ENCODE measurements around the gene HOXB7.

Gene HOXB7

DNA sequence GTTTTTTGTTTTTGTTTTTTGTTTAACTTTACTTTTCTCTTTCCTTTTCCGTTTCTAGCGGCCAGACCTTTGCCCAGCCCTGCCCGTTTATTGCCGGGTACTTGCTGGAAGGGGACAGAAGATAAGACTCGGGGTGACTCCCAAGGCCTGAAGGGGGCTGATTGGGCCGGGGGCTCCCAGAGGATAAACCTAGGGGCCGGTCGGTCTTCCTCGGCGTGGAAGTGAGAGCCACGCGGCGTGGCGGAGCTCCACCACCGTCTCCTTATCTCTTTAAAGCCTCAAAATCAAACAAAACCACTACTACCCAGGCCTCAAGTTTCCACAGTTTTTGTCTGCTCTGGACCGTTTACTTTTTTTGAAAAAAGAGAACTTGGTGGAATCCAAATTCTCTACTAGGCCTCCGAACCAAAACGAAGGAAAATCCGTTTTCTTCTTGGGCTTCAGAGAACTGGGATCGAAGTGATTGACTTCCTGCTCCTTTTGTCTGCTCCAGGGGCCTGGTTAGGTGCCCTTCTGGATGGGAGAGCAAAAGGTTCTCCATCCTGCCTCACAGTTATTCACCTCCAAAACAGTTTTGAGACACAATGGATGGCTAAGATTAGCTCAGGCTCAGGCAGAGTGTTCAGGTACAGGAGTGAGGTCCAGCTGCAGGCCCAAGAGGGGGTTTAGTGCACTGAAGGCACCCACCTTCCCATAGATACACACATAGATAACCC, 23.8 kb upstream of the HOXB7 start:
- H3K9me3 ChIP-seq (ENCODE audit: control insufficient read depth, low read length) = no peaks in the 10 kb centered on the region
- H3K4me1 ChIP-seq (ENCODE audit: control insufficient read depth, insufficient read depth, low read length, poor library complexity, severe bottlenecking) = peaks cover 31% of the 10 kb centered on the region
- 40 to 47% methylated on average over 8 to 11 of the region's 20 CpGs for WGBS, 2 experiments (ENCODE audit: insufficient coverage in 2 of 2)
- H3K4me3 ChIP-seq (ENCODE audit: extremely low read depth, insufficient read depth, low read length, poor library complexity, severe bottlenecking) = no peak overlapping the region
- H3K36me3 ChIP-seq (ENCODE audit: control insufficient read depth, insufficient read depth, low read length) = peaks cover 5% of the 10 kb centered on the region
- no peak overlapping the region for H3K27ac ChIP-seq (ENCODE audit: low read depth, low read length, severe bottlenecking)

DNA sequence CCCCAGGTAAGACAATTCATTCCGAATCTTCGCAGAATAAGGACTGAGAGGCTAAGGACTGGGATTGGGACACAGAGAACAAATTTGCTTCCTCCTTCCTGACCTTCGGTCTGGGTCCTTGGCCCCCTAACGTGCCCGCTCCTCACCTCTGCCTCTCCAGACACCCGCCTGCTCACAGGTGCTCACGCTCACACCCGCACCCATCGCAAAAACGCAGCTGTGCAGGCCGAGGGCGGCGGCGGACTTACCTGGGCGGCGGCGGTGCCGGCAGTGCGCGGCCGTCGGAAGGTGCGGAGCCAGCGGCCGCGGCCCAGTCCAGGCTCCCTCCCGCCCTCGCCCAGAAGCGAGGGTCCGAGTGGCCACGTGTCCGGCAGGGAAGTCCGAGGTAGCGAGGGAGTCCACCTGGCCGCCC, 22.5 kb upstream of the HOXB7 start:
- Histone ChIP-seq H3K4me3 (ENCODE audit: extremely low read depth, insufficient read depth, low read length, poor library complexity, severe bottlenecking) (no peak overlapping the region), H3K27ac (ENCODE audit: low read depth, low read length, severe bottlenecking) (no peak overlapping the region), H3K36me3 (ENCODE audit: control insufficient read depth, insufficient read depth, low read length) (peaks cover 5% of the 10 kb centered on the region), H3K4me1 (ENCODE audit: control insufficient read depth, insufficient read depth, low read length, poor library complexity, severe bottlenecking) (peaks cover 22% of the 10 kb centered on the region), H3K9me3 (ENCODE audit: control insufficient read depth, low read length) (no peaks in the 10 kb centered on the region)
- 3 to 8% methylated on average over 18 to 22 of the region's 35 CpGs for WGBS, 2 experiments (ENCODE audit: insufficient coverage in 2 of 2)

DNA sequence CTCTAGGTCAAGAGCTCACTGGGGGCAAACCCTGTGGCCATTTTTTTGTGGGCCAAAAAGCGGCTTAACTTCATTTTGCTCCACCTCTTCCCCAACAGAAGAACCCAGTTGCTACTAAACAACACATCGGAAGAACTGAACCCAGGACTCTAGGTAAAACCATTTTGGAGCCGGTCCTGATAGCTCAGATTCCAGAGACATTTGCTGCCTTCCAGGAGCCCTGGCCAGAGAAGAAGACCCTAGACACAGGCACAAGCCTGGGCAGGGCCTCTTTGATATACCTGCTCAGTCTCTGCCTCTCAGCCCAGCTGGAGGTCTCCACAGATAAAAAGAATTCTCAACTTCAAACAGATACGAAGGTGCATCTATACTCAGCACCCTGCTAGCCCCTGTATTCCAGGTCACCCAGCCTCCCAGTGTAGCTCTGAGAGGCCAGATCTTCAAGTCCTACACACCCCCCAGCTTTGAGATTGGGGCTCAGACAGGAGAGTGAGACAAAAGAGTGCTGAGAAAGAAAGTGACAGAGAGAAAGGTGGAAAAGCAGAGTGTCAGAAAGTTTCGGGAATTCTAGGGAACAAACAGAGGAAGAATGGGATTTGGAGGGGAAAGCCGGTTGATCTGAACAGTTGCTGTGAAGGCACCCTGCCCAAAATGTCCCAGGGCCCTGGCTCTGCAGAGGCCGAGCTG, 21.9 kb upstream of the HOXB7 start:
- H3K4me1 ChIP-seq (ENCODE audit: control insufficient read depth, insufficient read depth, low read length, poor library complexity, severe bottlenecking) = peaks cover 17% of the 10 kb centered on the region
- 15 to 17% methylated on average over 5 to 7 of the region's 7 CpGs for WGBS, 2 experiments (ENCODE audit: insufficient coverage in 2 of 2)
- no peaks in the 10 kb centered on the region for H3K9me3 ChIP-seq (ENCODE audit: control insufficient read depth, low read length)
- peaks cover 5% of the 10 kb centered on the region for H3K36me3 ChIP-seq (ENCODE audit: control insufficient read depth, insufficient read depth, low read length)
- H3K4me3 ChIP-seq (ENCODE audit: extremely low read depth, insufficient read depth, low read length, poor library complexity, severe bottlenecking) = no peak overlapping the region
- H3K27ac ChIP-seq (ENCODE audit: low read depth, low read length, severe bottlenecking) = no peak overlapping the region

DNA sequence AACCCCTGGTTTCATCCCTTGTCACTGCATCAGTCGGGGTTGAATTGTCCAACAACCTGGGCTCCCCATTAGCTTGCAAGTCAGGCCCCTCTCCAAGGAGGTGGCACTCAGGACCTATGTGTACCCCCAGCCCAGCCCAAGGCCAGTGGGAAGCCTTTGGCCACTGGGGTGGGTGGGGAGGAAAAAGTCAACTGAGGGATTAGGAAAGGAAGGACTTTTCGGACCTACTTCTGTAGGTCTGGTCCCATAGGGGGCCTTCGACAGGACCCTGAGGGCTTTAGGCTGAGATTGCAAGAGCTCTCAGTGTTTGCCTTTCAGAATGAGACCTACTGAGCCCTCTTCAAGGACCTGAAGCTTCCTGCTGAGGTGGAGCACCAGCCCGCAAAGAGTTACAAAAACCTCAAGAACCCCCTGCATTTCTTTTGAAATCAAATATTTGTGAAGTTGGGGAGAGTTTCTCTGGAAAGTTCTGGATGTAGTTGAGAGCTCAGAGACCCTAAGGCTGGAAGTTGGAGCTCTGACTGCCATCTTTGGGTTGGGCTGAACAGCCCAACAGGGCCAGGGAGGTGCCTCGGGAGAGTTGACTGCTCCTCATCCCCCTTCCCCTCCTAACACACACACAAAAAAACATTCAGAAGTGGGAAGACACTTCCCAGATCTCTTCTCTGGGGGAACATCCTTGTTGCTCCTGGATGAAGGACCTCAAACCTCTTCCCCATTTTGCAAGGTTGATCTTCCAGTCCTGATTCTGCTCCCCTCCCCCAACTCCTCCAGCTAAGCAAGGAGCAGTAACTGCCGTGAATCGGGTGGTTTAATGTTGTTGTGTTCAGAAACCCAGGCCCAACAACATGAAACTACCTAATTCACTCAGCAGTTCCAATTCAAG, 21.1 kb upstream of the HOXB7 start:
- Histone ChIP-seq H3K36me3 (ENCODE audit: control insufficient read depth, insufficient read depth, low read length) (peaks cover 5% of the 10 kb centered on the region), H3K9me3 (ENCODE audit: control insufficient read depth, low read length) (no peaks in the 10 kb centered on the region), H3K4me3 (ENCODE audit: extremely low read depth, insufficient read depth, low read length, poor library complexity, severe bottlenecking) (no peak overlapping the region), H3K27ac (ENCODE audit: low read depth, low read length, severe bottlenecking) (no peak overlapping the region), H3K4me1 (ENCODE audit: control insufficient read depth, insufficient read depth, low read length, poor library complexity, severe bottlenecking) (peaks cover 9% of the 10 kb centered on the region)
- WGBS, 2 experiments (ENCODE audit: insufficient coverage in 2 of 2) = 10 to 34% methylated on average over 2 to 3 of the region's 7 CpGs

DNA sequence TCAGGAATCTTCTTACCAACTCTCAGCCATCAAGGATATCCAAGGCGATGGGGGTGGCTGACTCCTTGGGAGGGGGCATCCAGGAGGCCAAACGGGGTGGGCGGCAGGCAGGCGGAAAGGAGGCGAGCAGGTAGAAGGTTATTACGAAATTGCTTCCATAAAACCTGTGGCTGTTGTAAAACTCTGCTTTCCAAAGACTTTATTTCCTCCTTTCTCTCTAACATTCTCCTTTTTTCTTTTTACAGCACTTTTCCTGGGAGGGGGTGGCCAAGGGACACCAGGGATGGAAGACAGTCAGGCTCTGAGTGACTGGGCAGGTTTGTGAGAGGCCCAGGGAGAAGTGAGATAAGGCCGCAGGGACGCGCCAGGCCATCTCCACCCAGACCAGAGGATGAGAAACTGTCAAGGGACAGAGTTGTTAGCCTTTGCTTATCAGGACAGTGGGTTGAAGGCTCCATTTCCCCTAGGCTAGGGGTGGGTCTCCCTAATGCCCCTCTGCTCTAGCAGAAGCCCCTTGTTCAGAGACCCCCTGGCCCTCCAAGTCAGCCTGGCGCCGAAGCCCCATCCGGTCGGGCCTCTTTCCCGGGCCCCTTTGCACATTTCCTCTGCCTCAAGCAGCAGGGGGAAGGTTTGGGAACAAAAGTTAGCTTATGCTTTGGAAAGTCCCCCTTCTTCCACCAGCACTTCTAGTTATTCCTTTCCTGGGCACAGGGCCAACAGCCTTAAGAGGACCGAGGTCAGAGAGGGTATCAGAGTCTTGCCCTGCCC, 20.3 kb upstream of the HOXB7 start:
- peaks cover 5% of the 10 kb centered on the region for H3K36me3 ChIP-seq (ENCODE audit: control insufficient read depth, insufficient read depth, low read length)
- peaks cover 9% of the 10 kb centered on the region for H3K4me1 ChIP-seq (ENCODE audit: control insufficient read depth, insufficient read depth, low read length, poor library complexity, severe bottlenecking)
- H3K9me3 ChIP-seq (ENCODE audit: control insufficient read depth, low read length) = no peaks in the 10 kb centered on the region
- 10 to 24% methylated on average over 2 to 7 of the region's 15 CpGs for WGBS, 2 experiments (ENCODE audit: insufficient coverage in 2 of 2)
- no peak overlapping the region for H3K27ac ChIP-seq (ENCODE audit: low read depth, low read length, severe bottlenecking)
- no peak overlapping the region for H3K4me3 ChIP-seq (ENCODE audit: extremely low read depth, insufficient read depth, low read length, poor library complexity, severe bottlenecking)

DNA sequence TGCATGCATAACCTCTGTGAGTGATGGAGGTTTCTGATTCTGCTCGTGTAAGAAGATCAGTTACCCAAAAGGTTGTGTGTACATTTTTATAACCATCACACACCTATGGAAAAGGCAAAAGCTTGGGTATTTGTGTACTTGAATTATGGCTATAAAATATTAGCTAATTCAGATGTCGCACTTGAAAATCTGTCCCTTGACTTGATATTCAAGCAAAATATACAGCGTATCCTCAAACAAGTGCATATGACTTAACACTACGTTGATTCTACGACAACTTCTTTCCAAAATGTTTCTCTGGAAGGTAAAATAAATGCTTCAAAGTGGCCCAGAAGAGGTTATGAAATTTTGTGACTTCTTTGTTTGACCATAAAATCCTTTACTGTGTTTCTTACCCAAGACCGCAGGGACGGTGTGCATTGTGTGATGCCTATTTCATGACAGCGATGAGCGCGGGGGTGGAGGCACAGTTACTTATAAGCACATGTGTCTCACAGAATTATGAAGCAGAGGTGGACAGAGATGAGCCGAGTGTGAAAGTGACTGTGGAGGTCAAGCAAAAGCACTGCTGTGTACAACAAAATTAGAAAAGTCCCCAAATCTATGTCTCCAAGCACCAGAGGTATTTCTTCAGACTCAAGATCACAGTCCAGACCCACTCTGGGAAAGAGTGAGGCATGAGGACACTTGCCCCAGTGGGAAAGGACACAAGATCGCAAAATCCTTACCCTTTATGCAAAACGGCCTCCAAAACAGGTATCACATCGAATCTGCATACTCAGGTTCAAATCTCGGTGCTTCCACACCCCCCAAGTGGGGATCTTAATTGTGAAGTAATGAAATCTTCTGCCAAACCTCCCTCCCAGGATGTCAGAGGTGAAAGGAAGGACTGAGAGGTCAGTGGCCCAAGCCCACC, 19.4 kb upstream of the HOXB7 start:
- 20 to 49% methylated on average over 2 to 9 of the region's 15 CpGs for WGBS, 2 experiments (ENCODE audit: insufficient coverage in 2 of 2)
- H3K4me3 ChIP-seq (ENCODE audit: extremely low read depth, insufficient read depth, low read length, poor library complexity, severe bottlenecking) = no peak overlapping the region
- no peak overlapping the region for H3K27ac ChIP-seq (ENCODE audit: low read depth, low read length, severe bottlenecking)
- peaks cover 2% of the 10 kb centered on the region for H3K36me3 ChIP-seq (ENCODE audit: control insufficient read depth, insufficient read depth, low read length)
- peaks cover 5% of the 10 kb centered on the region for H3K4me1 ChIP-seq (ENCODE audit: control insufficient read depth, insufficient read depth, low read length, poor library complexity, severe bottlenecking)
- no peaks in the 10 kb centered on the region for H3K9me3 ChIP-seq (ENCODE audit: control insufficient read depth, low read length)

DNA sequence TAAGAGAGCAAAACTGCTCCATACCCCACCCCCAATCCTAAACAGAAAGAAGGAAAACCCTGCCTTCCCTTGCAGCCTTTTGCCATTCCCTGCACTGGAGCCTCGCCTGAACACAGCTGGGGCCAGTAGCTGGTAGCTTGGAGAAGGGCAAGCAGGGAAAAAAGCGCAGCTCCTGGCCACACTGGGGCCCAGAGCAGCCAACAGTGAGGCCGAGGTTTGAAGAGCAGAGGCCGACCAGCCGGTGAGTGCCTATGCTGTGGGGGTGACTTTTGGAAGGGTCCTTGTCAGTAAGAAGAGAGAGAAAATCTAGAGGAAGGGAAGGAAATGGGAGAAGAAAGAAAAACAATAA, 18.6 kb upstream of the HOXB7 start:
- Histone ChIP-seq H3K9me3 (ENCODE audit: control insufficient read depth, low read length) (no peaks in the 10 kb centered on the region), H3K4me1 (ENCODE audit: control insufficient read depth, insufficient read depth, low read length, poor library complexity, severe bottlenecking) (peaks cover 5% of the 10 kb centered on the region), H3K36me3 (ENCODE audit: control insufficient read depth, insufficient read depth, low read length) (no peaks in the 10 kb centered on the region), H3K27ac (ENCODE audit: low read depth, low read length, severe bottlenecking) (no peak overlapping the region), H3K4me3 (ENCODE audit: extremely low read depth, insufficient read depth, low read length, poor library complexity, severe bottlenecking) (no peak overlapping the region)
- 4 to 8% methylated on average over 4 of the region's 5 CpGs for WGBS, 2 experiments (ENCODE audit: insufficient coverage in 2 of 2)

DNA sequence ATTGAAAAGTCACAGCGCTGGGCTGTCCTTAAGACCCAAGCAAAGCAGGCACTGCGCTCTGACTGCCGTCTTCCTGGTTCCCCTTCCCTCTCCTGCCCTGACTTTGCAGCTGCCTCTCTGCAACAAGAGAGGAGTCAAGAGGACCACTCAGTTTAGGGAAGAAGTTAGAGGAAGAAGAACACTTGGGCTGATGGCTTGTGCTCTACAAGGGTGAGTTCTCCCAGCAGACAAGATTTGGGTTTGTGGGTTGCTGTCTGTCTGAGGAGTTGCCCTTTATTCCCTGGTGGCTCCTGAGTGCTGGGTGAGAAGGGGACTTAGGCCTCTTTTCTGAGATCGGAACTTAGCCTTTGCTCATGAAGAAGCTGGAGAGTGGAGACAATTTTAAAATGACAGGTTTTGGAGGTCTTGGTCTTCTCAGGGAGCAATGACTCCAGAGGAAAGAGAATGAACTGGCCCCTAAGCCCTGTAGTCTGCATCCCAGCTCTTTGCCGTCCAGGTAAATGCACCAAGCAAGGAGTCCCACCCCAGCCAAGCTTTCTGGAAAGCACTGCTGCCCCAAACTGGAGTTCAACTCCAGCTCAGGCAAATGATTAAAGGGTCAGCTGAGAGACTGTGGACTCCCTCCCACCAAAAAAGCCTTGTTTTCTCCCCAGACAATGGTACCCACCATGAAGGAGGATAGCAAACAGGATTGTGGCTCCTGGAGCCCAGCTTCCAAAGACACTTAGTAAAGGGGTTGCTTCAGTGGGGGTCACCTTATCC, 18.0 kb upstream of the HOXB7 start:
- peaks cover 5% of the 10 kb centered on the region for H3K4me1 ChIP-seq (ENCODE audit: control insufficient read depth, insufficient read depth, low read length, poor library complexity, severe bottlenecking)
- no peaks in the 10 kb centered on the region for H3K9me3 ChIP-seq (ENCODE audit: control insufficient read depth, low read length)
- no peaks in the 10 kb centered on the region for H3K36me3 ChIP-seq (ENCODE audit: control insufficient read depth, insufficient read depth, low read length)
- no peak overlapping the region for H3K27ac ChIP-seq (ENCODE audit: low read depth, low read length, severe bottlenecking)
- no peak overlapping the region for H3K4me3 ChIP-seq (ENCODE audit: extremely low read depth, insufficient read depth, low read length, poor library complexity, severe bottlenecking)
- WGBS, 2 experiments (ENCODE audit: insufficient coverage in 2 of 2) = 23 to 28% methylated on average over 2 to 4 of the region's 5 CpGs

Measured in mesodermal cell (in vitro differentiated cells).